HG02885 (cell line): ENCODE data around the gene RTN4R.
A peak's percentile ranks its signal among the peaks of the same experiment; 100 is the strongest.

Source experiments
- ATAC-seq: cut with Tn5 transposase; IDR thresholded peaks from one replicate; pipeline ENCODE4 v1.9.1; 2021; ENCODE audit warnings: mild to moderate bottlenecking; ENCODE audit not compliant: unreplicated experiment, poor library complexity

RTN4R gene

GRCh38 chr22:20244691-20245576 is 23.2 kb downstream of the RTN4R start:
- ATAC-seq: no peak

GRCh38 chr22:20244250-20244648 is 23.9 kb downstream of the RTN4R start:
- ATAC-seq: no peak

- ATAC-seq: no peak
Measured at GRCh38 chr22:20243537-20244249, 24.4 kb downstream of the RTN4R start.

- no peak for ATAC-seq
Measured at GRCh38 chr22:20243176-20243536, 25.0 kb downstream of the RTN4R start.

GRCh38 chr22:20242393-20243175 is 25.5 kb downstream of the RTN4R start:
- no peak for ATAC-seq

- no peak for ATAC-seq
Measured at GRCh38 chr22:20241579-20242392, 26.3 kb downstream of the RTN4R start.

GRCh38 chr22:20240900-20241299 is 27.2 kb downstream of the RTN4R start:
- no peak for ATAC-seq

GRCh38 chr22:20240447-20240764 is 27.7 kb downstream of the RTN4R start:
- ATAC-seq: no peak

GRCh38 chr22:20239676-20240446 is 28.3 kb downstream of the RTN4R start:
- ATAC-seq: no peak

- ATAC-seq: no peak
Measured at GRCh38 chr22:20238901-20239675, 29.0 kb downstream of the RTN4R start.

GRCh38 chr22:20238536-20238900 is 29.6 kb downstream of the RTN4R start:
- ATAC-seq: peak; percentile 67

- ATAC-seq: no peak
Measured at GRCh38 chr22:20237480-20238440, 30.4 kb downstream of the RTN4R start.

- no peak for ATAC-seq
Measured at GRCh38 chr22:20236052-20236717, 31.9 kb downstream of the RTN4R start.

GRCh38 chr22:20235389-20235991 is 32.6 kb downstream of the RTN4R start:
- ATAC-seq: no peak

GRCh38 chr22:20234760-20235388 is 33.2 kb downstream of the RTN4R start:
- ATAC-seq: no peak

GRCh38 chr22:20234314-20234682 is 33.8 kb downstream of the RTN4R start:
- ATAC-seq: no peak
